GM12873 (cell line): ENCODE data around the gene LRP1-AS.

Experiments used
- TF ChIP-seq, protein P1 (sequence below): IDR thresholded peaks from 2 replicates; pipeline ENCODE4 v1.5.1; 2012; ENCODE audit warnings: low read depth, mild to moderate bottlenecking, moderate library complexity, low read length, control low read depth; ENCODE audit not compliant: insufficient read depth; ENCODE audit errors: missing control alignments

LRP1-AS gene

DNA sequence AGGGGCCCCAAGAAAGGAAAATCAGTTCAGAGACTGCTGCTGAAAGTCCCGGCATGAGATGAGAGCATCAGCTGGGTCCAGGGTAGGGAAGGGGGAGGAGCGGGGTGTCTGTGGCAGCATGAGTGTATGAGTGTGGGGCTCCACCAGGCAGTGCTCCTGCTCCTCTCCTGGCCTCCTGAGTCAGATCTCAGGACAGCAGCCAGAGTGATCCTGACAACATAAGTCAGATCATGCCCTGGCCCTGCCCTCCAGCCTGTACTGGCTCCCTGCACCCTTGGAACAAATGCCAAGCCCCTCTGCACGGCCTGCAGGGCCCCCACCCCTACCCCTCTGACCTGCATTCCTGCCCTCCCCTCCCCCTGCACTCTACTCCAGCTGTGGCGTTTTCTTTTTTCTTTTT is 24.2 kb upstream of the LRP1-AS start:
- TF ChIP-seq, protein P1, sequence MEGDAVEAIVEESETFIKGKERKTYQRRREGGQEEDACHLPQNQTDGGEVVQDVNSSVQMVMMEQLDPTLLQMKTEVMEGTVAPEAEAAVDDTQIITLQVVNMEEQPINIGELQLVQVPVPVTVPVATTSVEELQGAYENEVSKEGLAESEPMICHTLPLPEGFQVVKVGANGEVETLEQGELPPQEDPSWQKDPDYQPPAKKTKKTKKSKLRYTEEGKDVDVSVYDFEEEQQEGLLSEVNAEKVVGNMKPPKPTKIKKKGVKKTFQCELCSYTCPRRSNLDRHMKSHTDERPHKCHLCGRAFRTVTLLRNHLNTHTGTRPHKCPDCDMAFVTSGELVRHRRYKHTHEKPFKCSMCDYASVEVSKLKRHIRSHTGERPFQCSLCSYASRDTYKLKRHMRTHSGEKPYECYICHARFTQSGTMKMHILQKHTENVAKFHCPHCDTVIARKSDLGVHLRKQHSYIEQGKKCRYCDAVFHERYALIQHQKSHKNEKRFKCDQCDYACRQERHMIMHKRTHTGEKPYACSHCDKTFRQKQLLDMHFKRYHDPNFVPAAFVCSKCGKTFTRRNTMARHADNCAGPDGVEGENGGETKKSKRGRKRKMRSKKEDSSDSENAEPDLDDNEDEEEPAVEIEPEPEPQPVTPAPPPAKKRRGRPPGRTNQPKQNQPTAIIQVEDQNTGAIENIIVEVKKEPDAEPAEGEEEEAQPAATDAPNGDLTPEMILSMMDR, result no peak

DNA sequence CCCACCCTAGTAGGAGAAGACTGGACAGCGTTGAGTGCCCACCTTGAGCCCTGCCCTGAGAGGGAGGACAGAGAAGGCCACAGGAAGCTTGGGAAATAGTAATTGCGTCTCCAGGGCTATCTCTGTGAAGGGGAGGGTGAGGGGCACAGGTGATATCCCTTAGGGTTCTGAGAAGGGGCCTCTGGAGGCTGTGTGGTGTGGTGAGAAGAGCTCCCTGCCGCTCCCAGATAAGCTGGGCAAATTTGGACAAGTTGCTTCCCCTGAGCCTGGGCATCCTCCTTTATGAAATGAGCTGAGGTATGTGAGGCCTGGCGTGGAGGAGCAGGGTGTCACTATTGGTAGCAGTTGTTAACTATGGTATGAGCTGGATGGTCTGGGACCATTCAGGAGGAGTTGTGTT is 23.5 kb upstream of the LRP1-AS start:
- TF ChIP-seq, protein P1, result no peak

DNA sequence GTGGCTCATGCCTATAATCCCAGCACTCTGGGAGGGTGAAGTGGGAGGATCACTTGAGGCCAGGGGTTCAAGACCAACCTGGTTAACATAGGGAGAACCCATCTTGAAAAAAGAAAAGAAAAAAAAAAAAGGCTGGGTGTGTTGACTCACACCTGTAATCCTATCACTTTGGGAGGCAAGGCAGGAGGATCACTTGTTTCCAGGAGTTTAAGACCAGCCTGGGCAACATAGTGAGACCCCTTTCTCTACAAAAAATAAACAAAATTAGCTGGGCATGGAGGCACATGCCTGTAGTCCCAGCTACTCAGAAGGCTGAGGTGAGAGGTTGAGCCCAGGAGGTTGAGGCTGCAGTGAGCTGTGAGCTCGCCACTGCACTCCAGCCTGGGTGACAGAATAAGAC is 23.0 kb upstream of the LRP1-AS start:
- TF ChIP-seq, protein P1, result no peak

DNA sequence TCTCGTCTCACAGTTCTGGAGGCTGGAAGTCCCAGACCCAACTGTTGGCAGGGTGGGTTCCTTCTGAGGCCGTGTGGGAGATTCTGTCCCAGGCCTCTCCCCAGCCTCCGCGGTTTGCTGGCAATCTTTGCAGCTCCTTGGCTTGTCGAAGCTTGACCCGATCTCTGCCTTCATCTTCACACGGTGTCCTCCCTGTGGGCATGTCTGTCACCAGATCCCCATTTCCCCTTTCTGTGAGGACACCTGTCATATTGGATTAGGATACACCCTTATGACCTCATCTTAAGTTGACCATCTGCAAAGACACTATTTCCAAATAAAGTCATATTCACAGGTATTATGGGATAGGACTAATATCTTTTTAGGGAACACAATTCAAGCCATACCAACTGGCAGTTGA is 22.6 kb upstream of the LRP1-AS start:
- TF ChIP-seq, protein P1, result no peak

DNA sequence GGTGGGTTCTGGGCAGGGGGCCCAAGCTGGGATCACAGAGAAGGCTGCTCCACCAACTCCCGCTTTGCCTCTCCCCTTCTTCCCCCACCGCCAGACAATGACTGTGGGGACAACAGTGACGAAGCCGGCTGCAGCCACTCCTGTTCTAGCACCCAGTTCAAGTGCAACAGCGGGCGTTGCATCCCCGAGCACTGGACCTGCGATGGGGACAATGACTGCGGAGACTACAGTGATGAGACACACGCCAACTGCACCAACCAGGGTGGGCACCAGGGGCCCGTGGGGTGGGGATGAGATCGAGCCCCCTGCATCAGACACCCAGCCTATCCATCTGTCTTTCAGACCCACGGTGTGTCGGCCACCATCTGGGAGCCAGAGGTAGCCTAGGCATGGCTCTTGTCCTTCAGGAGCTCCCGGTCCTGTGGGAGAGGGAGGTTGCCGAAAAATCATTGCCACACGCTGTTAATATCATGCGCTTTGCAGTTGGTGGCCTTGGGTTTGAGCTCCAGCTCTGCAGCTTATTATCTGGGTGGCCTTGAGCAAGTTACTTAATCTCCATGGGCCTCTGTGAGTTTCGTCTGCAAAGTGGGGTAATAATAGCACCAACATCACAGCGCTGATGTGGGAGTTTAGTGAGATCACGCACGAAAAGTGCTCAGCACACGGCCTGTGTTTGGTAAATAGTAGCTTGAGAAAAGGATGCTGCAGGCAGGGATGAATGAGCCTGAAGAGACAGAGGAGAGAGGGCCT is 21.8 kb upstream of the LRP1-AS start:
- TF ChIP-seq, protein P1, result no peak

DNA sequence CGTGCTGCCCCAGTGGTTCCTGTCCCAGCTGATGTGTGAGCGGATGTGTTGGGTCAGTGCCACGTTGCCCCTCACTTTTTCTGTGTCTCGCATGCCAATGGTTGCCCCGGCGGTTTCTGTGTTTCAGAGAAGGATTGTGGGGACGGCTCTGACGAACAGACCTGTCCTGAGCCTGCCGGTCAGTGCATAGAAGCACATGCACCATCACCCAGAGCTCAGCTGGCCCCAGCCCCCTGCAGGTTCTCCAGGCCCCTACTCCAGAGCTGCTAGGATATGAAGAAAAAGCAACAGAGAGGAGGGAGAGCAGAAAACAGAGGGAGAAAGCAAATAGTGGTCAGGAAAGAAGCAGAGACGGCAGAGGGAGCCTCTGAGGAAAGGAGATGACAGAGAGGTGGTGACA is 20.6 kb upstream of the LRP1-AS start:
- TF ChIP-seq, protein P1, result no peak

DNA sequence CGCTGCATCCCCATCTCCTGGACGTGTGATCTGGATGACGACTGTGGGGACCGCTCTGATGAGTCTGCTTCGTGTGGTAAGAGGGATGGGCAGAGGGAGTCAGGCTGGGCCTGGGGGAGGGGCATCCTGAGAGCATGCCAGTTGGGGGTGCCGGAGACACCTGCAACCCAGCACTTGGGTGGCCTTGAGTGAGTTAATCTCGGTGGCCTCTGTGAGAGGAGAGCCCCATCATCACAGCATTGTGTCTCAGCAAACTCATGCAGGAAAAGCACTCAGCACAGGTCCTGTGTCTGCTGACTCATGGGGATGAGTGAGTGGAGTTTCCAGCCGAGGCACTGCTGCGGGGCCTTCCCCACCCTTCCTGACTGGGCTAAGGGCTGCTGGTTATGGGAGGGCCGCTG is 19.6 kb upstream of the LRP1-AS start:
- TF ChIP-seq, protein P1, result no peak
